Measurements from ENCODE around the gene KCTD16.
A peak's percentile ranks its signal among the peaks of the same experiment; 100 is the strongest.

KCTD16 gene

DNA sequence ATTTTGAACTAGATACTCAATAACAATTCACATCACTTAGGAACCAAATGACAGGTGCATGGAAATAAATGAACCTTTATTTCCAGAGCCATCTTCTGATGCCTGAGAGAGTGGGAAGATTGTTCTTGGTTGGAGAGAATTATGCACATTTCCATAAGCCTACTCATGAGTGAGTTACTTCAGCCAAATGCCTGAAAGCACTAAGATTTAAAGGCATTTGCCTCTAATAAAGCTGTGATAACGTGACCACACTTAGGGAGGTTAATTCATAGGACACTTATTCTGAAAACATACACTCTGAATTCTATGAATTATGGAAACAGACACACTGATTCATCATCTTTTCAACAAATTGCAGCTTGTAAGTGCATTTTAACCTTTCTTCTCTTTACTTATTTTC is 40.0 kb downstream of the KCTD16 start:
- DNase-seq, result no peak

DNA sequence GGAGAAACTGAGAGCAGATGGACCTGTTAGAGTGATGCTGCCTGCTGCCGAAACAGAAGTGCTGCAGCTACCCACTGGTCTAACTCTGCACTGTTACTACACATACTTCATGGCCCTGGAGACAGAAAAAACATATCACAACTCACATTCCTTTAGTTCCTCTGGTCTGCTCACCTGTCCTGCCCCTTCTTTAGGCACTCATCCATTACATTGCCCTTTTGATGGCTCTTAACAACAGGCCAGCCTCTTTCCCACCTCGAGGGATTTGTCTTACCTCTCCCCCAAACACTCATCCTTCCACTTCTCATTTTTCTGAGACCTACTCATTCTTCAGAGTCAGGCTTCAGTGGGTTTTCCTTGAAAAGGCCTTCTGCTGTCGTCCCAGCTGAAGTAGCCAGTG is 49.2 kb downstream of the KCTD16 start:
- DNase-seq, result peak; percentile 21

GRCh38 chr5:144227363-144227999 is 56.8 kb downstream of the KCTD16 start:
- no peak for DNase-seq

DNA sequence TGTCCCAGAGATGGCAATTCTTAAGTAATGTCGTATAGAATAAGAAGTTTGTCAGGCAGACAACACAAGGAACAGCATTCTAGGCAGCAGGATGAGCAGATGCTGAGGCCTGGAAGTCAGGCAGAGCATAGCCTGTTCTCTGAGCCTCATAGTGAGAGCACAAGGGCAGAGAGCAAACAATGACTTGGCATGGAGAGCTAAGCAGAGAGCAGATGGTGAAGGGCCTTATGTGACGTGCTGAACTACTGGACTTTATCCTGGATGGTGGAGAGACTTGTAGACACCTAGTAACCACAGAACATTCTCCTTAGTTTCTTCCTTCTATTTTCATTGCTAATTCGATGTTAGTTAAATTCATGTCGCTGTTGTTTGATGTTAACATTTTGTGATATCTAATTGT is 60.1 kb downstream of the KCTD16 start:
- peak; percentile 68 for DNase-seq

- no peak for DNase-seq
These were observed 61.6 kb downstream of the KCTD16 start for GRCh38 chr5:144232285-144232684.

- DNase-seq, result no peak
These were observed 65.8 kb downstream of the KCTD16 start for GRCh38 chr5:144236499-144236898.

- DNase-seq, result no peak
These were observed 67.2 kb downstream of the KCTD16 start for GRCh38 chr5:144237851-144238250.

- peak; percentile 59 for DNase-seq
These were observed 76.5 kb downstream of the KCTD16 start for GRCh38 chr5:144247131-144247530.

DNA sequence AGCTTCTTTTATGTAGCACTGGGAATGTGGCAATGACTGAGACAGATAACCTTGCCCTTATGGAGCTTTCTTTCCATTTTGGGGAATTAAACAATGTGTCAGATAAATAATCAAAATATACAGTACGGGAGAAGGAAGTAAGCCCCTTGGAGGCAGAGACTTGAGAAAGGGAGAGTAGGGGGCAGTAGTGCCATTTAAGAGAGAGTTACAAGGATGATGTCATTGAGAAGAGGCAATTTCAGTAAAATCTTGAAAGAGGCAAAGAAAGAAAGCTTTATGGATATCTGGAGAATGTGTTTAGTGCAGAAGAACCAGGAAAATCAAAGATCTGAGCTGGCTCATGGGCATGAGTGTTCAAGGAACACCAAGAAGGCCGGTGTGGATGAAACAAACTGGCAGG is 77.3 kb downstream of the KCTD16 start:
- DNase-seq, result no peak

DNA sequence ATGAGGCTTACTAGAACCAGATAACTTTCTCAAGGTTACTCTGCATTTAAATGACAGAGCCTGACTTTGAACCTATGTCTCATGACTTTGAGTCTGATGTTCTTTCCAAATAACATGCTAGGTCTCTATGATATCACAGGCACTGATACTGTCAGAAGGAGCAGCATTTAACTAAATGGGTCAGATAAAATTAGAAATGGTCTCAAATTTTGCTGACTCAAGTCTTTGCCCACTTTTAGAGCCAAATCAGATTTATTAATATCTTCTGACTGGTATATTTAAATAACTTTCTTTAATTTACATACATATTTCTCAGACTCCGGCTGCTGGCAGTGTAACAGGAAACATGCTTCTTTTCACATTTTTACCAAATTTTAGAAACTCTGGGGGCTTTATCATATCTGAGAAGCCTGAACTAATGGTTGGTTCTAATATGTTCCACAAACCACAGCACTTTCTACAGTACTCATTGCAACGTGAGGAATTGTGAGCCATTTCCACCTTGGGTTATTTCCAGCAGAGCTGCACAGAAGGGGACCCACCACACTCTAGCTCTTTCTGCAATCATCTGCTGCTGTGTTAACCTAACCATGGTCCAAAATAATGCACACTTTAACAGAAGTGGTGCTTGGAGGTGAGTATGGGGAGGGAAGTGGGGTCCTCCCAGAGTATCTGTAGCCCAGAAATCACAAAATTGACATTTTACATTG is 79.2 kb downstream of the KCTD16 start:
- no peak for DNase-seq

GRCh38 chr5:144254552-144254951 is 83.9 kb downstream of the KCTD16 start:
- DNase-seq, result no peak

DNA sequence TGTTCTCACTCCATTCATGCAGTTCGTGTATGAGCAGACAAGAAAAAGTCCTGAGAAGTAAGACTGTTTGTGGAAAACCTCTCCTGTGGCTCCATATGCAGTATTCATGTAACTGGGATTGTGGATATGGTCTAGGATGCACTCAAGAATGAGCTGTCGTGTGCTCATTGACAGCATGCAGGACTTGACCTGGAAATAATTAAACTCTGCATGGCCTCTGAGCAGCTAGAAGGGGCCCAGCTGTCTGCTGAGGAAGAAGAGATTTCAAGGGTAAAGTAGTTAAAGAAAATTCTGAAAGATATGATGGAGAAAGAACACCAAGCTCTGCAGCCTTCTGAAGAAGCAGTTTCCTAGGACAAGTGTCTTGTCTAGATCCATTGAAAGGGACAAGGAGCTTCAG is 89.4 kb downstream of the KCTD16 start:
- no peak for DNase-seq

- DNase-seq, result no peak
These were observed 95.1 kb downstream of the KCTD16 start for GRCh38 chr5:144265643-144266247.

DNA sequence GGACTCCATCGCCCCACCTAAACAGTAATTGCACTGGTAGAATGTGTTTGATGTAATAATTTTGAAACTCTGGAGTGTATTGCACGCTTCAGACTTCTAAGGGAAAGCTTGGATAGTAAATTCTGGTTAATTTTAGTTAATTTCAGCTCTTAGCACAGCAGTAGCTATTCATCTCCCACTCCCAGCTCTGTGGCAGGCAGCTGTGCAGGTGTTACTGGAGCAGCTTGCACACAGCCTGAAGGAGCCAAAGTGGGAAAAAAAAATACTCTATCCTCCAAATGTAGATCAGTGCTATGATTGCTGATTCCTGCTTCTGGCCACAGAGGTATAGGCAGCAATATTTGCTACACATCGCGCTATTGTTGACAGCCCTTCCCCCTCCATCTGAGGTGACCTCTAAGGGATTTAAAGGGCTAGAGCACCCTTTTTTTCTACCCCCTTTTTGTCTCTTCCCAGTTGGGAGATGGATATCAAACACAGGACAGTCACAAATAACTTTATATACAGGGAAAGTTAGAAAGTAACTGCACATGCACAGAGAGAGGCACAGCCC is 97.4 kb downstream of the KCTD16 start:
- DNase-seq, result no peak

GRCh38 chr5:144273232-144274027 is 102.8 kb downstream of the KCTD16 start:
- no peak for DNase-seq

GRCh38 chr5:144275329-144275728 is 104.7 kb downstream of the KCTD16 start:
- DNase-seq, result peak; percentile 31

DNA sequence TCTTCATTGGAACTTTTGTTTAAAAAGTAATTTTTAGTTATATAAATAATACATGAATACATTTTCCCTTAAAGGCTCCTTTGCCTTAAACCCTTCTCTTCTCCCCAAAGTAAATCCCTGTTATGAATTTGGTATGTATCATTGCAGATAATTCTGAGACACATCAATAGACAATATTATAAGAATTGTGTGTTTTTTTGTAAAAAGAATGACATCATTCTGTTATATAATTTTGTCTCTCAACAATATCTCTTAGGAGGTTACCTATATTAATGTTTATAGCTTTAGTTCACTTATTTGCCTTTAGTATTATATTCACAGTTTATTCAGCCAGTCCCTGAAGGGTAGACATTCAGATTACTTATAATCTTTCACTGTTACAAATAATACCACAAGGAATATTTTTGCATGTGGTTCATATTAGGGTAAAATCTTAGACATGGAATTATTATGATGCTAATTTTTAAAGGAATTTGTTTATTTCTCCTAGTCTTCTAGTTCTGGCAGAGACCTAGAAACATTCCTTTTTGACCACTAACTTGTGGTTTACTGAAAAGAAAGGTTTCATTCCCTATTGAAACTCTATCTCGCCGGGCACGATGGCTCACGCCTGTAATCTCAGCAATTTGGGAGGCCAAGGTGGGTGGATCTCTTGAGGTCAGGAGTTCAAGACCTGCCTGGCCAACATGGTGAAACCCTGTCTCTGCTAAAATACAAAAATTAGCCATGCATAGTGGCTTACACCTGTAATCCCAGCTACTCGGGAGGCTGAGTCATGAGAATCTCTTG is 105.6 kb downstream of the KCTD16 start:
- no peak for DNase-seq

DNA sequence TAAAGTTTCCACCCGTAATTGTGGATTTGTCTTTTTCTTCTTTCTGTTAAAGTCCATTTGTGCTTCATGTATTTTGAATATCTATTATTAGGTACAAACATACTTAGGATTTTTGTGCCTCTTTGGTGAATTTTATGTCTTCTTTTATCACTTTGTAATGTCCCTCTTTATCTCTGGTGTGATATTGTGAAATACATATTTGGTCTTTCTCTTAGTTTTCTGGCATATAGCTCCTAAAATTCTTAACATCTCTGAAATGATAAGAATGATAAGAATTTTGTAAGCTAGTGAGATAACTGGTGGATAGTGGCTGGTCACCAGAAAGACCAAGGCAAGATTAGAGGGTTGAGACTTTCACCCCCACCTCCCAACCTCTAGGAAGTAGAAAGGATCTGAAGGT is 111.1 kb downstream of the KCTD16 start:
- no peak for DNase-seq

GRCh38 chr5:144284036-144284435 is 113.4 kb downstream of the KCTD16 start:
- no peak for DNase-seq

DNA sequence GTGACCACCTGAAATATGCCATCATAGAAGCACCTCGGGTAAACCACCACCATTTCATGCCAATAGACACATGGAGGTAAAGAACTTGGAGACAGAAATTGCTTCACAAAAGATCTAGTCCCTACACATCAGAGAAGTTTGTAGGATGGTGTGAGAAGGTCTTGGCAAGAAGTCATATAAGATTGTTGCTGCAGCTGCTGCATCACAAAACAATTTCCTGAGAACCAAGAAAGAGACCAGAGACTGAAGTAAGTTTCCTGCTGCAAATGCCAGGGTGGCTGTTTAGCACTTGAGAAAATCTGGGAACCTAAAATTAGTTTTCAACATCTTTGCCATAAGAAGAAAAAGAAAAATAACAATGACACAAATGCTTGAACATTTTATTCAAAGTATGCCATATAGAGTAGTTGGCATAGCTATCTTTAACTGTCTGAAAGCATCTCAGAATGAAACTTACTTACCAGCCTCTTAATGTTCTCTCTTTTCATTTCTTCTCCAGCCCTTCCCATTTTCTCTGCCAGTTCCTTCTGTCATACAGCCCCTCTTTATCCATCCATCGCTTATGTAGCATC is 114.3 kb downstream of the KCTD16 start:
- no peak for DNase-seq

- no peak for DNase-seq
These were observed 118.6 kb downstream of the KCTD16 start for GRCh38 chr5:144289277-144289676.

- DNase-seq, result no peak
These were observed 121.4 kb downstream of the KCTD16 start for GRCh38 chr5:144292029-144292428.

Measured in NCI-H345 (cell line).